Measurements from ENCODE around the gene GARIN5B.

GRCh38 chr19:55340784-55341147, 22.3 kb downstream of the GARIN5B start:
- TF ChIP-seq, protein P1, sequence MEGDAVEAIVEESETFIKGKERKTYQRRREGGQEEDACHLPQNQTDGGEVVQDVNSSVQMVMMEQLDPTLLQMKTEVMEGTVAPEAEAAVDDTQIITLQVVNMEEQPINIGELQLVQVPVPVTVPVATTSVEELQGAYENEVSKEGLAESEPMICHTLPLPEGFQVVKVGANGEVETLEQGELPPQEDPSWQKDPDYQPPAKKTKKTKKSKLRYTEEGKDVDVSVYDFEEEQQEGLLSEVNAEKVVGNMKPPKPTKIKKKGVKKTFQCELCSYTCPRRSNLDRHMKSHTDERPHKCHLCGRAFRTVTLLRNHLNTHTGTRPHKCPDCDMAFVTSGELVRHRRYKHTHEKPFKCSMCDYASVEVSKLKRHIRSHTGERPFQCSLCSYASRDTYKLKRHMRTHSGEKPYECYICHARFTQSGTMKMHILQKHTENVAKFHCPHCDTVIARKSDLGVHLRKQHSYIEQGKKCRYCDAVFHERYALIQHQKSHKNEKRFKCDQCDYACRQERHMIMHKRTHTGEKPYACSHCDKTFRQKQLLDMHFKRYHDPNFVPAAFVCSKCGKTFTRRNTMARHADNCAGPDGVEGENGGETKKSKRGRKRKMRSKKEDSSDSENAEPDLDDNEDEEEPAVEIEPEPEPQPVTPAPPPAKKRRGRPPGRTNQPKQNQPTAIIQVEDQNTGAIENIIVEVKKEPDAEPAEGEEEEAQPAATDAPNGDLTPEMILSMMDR (IDR thresholded peaks at IDR 0.05), result no peak
- no peak for TF ChIP-seq POLR2AphosphoS5 (IDR thresholded peaks at IDR 0.05)
- no peak for TF ChIP-seq POLR2A (IDR thresholded peaks at IDR 0.05)

Measured in upper lobe of left lung (tissue), 4 donors.